ENCODE measurements around the gene SPATA2.
"Not testable (repeated sequence)": the region's sequence is repeated elsewhere in the genome, so short reads cannot be mapped to it uniquely, and the experiment has no call there.

The SPATA2 gene

GRCh38 chr20:49904440-49905214 is 10.7 kb downstream of the SPATA2 start:
- no peak for DNase-seq (ENCODE audit: low read depth)

DNA sequence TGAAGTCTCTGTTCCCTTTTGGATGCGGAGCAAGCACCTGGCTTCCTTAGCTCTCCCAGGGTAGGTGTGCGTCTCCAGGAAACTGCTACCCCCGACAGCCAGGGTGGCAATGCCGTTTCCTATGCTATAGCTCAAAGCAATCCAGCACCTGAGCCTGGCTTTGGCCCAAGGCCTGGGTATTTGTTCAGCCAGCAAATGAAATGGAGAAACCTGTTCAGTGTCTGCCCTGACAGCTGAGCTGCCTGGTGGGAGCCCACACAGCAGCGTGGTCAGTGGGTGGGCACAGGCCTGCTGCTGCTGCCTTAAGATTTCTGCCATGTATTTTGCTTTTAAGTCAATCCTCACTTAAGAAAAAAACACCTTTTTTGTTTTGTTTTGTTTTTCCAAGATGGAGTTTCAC is 13.7 kb downstream of the SPATA2 start:
- no peak for DNase-seq (ENCODE audit: low read depth)

DNA sequence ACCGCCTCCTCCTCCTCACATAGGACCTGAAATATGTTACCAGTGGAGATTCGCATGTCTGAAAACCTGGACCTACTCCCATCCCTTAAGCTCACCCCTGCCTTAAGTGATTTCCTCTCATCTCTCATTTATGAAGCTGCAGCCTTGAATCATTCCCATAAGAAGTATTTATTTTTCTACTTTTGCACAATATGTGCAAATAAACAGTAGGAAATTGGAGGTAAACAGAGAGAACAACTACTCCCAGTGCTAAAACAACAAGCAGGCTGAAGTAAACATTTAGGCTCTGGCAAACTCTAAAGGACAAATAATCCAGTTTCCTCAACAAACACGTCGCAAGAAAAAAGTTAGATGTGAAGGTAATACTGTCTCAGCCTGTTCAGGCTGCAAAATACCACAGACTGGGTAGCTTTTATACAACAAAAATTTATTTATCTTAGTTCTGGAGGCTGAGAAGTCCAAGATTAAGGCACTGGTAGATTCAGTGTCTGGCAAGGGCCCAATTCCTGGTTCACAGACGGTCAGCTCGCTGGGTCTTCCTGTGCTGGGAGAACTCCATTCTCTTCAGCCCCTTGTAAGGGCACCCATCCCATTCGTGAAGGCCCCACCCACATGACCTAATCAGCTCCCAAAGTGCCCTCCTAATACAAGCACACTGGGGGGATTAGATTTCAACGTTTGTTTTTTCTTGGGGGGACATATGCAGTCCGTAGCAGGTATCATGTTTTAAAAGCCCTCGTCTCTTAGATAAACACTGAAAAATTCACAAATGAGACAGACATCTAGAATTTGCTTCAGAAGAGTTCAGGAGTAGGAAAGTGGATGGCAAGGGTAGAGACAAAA is 15.6 kb downstream of the SPATA2 start:
- DNase-seq (ENCODE audit: low read depth): no peak

- no peak for DNase-seq (ENCODE audit: low read depth)
Observed at GRCh38 chr20:49896204-49896603, 19.1 kb downstream of the SPATA2 start.

DNA sequence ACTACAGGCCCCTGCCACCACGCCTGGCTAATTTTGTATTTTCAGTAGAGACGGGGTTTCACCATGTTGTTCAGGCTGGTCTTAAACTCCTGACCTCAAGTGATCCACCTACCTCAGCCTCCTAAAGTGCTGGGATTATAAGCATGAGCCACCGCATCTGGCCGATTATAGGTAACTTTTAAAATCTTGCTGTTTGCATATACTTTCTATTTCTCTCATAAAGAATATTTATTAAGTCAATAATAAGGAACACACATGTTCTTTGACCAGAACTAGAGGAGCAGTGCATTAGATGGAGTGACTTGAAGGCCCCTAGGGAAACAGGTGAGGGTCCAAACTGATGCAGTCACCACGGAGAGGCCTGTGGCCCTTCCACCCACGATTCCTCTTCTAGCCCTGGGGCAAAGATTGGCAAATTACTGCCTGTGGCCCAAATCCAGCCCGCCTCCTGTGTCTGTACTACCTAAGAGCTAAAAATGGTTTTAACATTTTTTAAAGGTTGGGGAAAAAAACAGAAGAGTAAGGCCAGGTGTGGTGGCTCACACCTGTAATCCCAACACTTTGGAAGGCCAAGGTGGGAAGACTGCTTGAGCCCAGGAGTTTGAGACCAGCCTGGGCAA is 19.7 kb downstream of the SPATA2 start:
- DNase-seq (ENCODE audit: low read depth): not testable (repeated sequence)

GRCh38 chr20:49894073-49894470 is 21.3 kb downstream of the SPATA2 start:
- DNase-seq (ENCODE audit: low read depth): no peak

DNA sequence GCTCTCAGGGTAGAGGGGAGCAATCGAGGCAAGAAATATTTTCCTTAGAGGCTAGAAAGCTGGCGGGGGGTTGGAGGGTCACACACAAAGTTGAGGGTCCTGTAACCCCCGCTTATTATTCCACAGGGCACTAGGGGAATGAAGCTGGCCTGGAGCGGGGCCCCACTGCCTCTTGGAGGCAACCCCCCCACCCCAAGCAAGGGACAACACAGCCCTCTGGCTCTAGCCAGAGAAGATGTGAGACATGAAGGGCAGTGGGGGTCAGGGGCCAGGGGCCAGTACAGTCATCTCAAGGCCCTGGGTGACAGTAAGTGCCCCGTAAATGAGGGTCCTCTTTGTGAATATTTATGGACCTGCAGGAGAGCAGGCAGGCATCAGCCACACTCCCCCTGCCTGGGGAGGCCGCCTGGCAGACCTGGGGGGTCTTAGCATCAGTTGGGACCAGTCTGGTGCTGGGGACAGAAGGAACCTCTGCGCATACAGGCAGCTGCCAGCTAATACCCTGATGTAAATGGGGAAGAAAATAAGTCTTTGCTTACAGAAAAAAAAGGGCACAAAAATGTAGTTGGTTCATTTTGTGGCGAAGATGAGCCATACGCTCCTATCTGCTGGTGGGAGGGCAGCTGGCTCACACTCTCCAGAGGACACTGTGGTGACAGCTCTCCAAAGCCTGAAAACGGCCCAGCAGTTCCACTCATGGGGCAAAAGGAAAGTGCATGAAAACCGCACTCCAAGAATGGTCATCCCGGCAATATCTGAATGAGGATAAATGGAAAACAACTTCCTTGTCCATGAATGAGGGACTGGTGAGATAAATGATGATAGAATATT is 21.9 kb downstream of the SPATA2 start:
- DNase-seq (ENCODE audit: low read depth): no peak

GRCh38 chr20:49892817-49893216 is 22.5 kb downstream of the SPATA2 start:
- no peak for DNase-seq (ENCODE audit: low read depth)

- no peak for DNase-seq (ENCODE audit: low read depth)
Observed at GRCh38 chr20:49892260-49892659, 23.1 kb downstream of the SPATA2 start.

DNA sequence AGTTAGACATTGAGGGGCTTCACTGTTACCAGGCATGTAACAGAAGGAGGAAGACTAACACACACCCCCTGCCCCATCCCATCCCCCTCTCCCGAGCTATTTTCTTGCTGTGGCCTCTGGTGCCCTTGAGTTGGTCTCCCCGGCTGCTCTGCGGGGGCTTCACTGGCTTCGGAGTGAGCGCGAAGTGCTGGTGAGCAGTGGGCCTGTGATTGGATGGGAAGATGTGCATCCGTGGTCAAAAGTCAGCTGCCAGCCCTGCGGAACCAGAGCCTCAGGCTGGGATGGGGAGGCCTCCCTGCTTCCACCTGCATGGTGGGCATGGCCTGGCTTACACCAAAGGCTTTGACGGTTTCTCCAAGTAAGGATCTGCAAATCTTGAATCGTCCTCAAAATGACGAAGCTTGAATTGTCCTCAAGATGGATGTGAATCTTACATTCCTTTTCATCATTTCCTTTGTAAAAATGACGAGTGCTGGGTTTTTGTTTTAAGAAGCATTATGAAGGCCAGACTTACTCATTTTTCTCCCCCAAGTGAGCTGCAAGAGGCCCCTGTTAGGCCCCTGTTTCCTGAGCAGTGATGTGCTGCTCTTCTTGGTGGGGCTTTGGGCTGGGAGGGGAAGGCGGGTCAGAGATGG is 23.7 kb downstream of the SPATA2 start:
- DNase-seq (ENCODE audit: low read depth): no peak

DNA sequence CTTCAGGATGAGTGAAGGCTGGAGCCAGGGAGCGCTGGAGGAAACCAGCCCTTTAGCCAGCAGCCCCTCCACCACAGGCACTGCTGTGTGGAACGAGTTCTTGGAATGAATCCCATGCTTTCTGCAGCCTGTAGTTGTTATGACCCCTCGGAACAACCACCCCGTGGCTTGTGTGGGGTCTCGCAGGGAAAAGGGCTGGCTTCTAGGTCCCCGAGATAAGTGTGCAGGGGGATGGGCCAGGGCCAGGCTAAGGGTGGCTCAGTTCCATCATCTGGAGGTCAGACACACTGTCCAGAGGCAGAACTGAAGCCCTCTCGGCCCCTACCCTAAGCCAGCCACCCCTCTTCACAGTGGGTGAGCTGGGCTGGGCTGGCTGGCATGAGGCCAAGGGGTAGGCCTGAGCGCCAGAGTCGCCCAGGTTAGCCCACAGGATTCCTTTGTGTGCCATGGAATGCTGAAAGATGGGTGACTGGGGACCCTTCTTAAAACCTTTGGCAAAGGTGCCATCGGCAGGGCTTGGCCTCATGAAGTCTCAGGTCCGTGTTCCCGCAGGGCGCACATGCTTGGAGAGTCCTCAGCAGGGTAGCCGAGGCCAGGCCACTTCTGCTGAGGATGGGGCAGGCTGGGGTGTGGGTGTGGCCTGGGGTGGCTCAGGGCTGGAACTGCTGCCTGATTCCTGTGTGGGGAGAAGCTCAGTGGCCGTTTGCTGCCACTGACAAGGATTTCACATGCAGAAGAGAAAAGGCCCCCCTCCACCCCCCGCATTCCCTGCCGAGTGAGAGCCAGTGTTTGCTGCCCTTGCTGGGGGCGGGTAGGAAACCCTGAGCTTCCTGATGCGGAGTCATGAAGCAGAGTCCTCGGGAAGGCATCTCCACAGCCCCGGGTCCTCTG is 24.6 kb downstream of the SPATA2 start:
- DNase-seq (ENCODE audit: low read depth): no peak

DNA sequence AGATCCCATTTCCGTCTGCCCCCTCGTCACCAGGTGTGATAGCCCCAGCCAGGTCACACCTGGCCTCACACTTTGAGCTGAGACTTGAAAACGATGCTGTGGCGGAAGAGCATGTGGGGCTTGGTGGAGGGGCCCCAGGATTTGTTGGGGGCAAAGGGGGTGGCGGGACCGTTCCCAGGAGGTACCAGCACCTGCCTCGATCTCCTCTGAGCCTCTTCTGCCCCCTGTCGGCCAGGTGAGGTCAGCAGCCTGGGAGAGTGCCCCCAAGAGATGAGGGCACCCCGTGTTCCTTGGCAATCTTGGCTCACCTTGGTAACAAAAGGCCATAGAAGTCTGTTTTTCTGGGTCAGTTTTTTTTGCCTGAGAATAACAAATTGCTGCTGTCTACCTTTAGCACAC is 25.4 kb downstream of the SPATA2 start:
- no peak for DNase-seq (ENCODE audit: low read depth)

- no peak for DNase-seq (ENCODE audit: low read depth)
Observed at GRCh38 chr20:49889001-49889934, 26.1 kb downstream of the SPATA2 start.

DNA sequence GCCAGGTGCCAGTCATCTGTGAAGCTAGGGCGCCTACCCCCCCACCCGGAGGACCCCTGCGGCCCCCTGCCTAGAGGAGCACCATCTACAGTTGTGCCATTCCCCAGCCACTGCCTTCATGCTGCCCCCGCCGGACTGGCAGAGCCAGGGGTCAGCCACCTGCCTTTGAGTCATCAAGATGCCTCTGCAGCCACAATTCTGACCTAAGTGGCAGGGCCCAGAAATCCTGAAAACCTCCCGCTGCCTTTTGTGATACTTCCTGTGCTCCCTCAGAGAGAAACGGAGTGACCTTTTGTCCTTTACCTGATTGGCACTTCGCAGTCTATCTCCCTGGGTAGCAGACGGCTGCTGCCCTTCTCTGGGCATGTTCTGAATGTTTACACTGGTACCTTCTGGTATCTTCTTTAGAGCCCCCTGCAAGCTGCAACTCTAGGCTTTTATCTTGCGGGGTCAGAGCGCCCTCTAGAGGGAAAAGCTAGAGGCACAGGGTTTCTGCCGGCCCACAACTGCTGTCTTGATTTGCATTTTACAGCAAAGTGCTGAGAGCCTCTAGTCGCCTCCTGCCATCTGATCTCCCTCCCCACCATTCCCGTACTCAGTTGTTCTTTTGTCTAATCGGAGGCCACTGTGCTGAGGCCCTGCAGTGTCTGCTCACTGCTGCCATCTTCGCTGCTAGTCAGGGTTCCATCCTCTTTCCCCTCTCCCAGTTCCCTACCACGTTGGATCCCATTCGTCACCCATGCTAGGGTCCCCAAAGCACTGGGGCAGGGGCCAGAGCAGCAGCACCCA is 26.9 kb downstream of the SPATA2 start:
- peak; percentile 76 for DNase-seq (ENCODE audit: low read depth)

DNA sequence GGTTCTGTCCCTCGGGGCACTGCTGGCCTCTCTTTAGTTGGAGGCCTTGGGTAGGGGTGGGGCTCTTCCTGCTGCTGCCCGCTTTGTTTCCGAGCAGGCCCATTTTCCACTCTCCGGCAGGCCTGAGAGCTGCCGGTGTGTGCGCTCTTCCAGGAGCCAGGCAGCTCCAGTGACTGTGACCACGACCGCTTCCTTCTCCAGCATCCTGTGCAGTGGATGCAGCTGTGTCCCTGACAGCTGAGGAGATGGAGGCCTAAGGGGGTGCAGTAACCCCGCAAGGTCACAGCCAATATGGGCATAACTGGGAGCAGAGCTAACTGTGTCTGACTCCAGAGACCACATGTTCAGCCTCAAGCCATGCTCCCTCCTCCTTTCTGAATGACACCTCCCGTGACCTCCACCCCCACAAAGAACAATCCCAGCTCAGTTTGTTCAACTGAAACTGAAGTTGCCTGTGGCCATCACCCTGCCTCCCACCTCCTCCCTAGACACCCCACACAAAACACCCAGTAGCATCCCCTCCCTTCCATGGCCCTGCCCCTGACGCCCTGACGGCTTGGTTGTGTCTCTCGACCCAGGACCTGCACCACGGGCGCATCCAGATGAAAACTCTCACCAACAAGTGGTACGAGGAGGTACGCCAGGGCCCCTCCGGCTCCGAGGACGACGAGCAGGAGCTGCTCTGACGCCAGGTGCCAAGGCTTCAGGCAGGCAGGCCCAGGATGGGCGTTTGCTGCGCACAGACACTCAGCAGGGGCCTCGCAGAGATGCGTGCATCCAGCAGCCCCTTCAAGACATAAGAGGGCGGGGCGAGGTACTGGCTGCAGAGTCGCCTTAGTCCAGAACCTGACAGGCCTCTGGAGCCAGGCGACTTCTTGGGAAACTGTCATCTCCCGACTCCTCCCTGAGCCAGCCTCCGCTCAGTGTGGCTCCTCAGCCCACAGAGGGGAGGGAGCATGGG is 27.8 kb downstream of the SPATA2 start:
- DNase-seq (ENCODE audit: low read depth): peak; percentile 29

DNA sequence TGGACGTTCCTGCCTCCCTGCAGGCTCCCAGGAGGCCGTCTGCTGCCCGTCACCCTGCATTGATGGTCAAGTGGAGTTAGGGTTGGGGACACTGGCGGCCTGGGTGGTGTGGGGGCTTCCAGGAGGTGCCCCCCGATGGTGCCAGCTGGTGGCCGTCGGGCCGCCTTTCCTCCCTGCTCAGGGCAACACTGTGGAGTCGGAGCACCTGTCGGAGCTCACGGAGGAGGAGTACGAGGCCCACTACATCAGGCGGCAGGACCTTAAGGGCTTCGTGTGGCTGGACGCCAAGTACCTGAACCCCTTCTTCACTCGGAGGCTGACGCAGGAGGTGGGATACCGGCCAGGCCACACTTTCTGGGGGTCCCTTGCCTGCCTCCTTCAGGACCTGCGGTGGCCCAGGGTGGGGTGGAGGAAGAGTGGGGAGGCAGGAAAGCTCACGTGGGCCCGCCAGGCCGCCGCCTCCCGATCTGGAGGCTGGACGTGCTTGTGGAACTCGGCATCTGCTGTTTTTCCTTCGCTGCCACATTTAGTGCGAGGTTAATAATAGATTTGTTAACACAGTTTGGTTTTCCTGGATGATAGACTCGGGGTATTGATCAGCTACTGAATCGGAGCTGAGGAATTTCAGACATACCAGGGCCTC is 28.6 kb downstream of the SPATA2 start:
- no peak for DNase-seq (ENCODE audit: low read depth)

All from ELR (cell line).